VCaP (cell line): ENCODE data around the gene TENM4.

Experiments used
- H3K27ac ChIP-seq: fragments of 450-650 bp; 2 replicates; pipeline ENCODE4 v1.5.1; 2017
- TF ChIP-seq, protein P1 (sequence below): fragments of 450-650 bp; conservative IDR thresholded peaks from 2 replicates; pipeline ENCODE4 v1.5.1; 2017; ENCODE audit warnings: mild to moderate bottlenecking, moderate library complexity

Gene TENM4

DNA sequence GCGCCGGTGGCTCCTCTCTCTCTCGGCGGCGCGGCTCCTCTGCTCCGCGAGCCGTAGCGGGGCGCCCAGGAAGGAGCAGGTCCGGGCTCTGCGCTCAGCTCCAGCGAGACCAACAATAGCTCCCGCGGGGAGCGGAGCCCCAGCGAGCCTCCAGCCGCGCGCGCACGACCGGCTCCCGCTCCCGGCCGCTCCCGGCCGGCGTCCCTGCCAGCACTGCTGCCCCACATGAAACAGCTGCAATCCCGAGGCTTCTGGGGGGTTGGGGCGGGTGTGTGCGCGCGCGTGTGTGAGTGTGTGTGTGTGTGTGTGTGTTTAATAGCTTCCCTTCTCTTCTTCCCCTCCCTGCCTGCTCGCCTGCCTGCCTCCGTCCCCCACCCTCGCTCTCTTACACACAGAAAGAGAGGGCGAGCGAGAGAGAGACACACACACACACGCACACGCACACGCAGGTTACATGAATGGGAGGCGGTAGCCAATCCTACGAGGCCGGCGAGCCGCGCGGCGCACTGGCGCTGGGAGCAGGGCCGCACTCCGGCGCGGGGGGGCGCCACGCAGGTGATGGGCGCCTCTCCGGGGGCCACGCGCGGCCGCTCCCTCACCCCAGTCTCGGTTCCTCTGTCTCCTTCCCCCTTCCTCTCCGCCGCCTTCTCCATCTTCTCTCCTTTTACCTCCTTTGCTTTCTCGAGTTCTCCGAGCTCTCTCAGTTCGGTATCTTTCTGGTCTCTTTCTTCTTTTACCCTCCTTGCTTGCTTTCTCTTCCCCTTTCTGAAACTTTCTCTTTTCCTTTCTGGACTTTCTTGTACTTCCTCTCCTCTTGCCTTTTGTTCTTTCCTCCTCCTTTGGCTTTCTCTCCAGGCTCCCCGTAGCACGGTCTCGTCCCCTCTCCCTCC, at the start of gene TENM4:
Gene TENM4 (minus strand): TSS at position 460 of the 890 bp plus-strand sequence. CDS start 371,086 bp downstream, outside the sequence.
- TF ChIP-seq, protein P1, sequence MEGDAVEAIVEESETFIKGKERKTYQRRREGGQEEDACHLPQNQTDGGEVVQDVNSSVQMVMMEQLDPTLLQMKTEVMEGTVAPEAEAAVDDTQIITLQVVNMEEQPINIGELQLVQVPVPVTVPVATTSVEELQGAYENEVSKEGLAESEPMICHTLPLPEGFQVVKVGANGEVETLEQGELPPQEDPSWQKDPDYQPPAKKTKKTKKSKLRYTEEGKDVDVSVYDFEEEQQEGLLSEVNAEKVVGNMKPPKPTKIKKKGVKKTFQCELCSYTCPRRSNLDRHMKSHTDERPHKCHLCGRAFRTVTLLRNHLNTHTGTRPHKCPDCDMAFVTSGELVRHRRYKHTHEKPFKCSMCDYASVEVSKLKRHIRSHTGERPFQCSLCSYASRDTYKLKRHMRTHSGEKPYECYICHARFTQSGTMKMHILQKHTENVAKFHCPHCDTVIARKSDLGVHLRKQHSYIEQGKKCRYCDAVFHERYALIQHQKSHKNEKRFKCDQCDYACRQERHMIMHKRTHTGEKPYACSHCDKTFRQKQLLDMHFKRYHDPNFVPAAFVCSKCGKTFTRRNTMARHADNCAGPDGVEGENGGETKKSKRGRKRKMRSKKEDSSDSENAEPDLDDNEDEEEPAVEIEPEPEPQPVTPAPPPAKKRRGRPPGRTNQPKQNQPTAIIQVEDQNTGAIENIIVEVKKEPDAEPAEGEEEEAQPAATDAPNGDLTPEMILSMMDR: peak; percentile 74
- H3K27ac ChIP-seq: no peak within 1 kb of the TSS

DNA sequence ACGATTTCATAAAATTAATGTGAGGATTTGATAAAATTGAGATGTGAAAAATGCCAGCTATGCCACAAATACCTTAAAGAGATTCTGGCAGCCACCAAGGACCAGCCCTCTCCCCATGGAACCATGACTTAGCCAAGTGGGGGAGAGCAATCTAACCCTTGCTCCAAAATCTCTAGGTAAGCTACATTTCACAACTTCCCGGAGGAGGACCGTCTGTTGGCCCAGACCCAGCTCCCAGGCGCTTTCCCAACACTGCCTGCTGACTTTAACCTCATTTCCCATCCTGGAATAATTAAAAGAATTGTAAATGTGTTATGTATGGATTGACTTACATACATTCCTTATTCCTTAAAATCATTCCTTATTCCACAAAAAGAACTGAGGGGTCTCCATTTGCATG, 47.5 kb upstream of the TENM4 start:
- no peak overlapping the region for H3K27ac ChIP-seq
- TF ChIP-seq, protein P1: no peak

DNA sequence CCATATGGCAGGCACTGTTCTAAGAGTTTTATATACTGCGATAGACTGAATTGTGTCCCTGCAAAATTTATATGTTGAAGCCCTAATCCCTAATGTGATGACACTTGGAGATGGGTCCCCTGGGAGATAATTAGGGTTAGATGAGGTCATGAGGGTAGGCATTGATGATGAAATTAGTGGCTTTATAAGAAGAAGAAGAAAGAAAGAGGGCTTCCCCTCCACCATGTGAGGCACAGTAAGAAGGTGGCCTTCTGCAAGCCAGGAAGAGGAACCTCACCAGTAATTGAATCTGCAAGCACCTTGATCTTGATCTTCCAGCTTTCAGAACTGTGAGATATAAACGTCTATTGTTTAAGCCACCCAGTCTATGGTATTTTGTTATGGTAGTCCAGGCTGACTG, 46.6 kb upstream of the TENM4 start:
- no peak overlapping the region for H3K27ac ChIP-seq
- TF ChIP-seq, protein P1: no peak

DNA sequence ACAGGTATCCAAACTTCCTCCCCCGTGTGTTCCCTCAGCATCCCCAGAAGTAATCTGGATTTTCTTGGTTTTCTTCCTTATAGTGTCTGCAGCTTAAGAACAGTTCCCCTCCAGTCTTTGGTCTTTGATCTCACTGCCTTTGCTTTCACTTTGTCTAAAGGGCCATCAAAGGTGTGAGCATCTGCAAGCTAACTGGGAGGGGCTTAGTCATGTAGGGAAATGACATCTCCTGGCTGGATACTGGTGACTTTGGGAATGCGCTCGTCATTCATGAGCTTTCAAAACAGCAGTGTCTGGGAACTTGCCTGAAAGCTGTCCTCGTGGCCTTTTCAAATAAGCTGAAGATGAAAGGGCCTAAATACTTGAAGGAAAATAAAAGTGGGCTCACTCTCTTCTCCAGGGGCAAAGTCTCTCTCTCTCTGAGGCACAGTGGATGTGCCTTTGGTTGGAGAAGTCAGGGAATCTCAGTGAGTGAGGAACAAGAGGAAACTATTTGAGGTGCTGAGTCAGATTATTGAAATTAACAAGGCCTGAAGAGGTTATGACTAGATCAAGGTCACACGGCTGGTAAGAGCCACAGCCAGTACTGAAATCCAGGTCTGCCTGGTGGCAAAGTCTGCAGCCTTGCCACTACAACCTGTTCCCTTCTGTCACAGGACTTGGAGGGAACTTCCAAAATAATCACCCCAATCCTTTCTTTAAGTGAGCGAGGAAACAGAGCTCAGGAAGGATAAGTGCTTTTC, 45.6 kb upstream of the TENM4 start:
- no peak overlapping the region for H3K27ac ChIP-seq
- TF ChIP-seq, protein P1: no peak

DNA sequence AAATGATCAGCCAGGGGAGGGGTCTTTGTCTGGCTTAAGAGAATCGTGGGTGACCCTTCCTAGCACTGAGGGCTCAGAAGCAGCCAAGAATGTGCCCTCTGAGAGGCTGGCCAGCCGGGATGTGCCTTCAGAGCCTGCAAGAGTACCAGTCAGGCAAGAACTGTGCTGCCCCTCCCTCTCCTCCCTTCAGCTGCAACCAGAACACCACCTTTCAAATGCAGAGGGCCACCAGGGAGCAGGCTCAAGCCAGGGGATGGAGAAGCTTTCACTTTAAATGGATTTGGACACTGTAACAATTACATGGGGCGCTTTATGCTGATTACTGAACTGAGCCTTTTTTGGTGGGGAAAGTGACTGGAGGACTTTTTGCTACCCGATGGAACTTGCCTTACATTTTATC, 44.9 kb upstream of the TENM4 start:
- TF ChIP-seq, protein P1: no peak
- no peak overlapping the region for H3K27ac ChIP-seq

DNA sequence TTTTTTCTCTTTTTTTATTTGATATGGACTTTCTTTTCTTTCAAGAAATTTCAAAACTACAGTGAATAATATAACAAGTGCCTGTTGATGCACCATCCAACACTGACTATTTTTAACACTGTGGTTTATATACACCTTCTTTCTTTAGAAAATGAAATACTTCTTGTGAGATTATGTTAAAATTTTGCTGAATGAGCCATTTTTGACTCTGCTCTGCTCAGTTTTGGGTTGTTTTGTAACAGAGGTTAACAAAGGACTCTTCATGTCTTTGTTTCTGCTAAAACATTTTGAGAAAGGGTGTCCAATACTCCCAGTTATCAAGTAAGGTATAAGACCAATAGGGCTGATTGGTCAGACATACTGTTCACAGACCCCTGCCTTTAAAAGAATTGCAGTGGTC, 44.0 kb upstream of the TENM4 start:
- TF ChIP-seq, protein P1: no peak
- H3K27ac ChIP-seq: no peak overlapping the region

DNA sequence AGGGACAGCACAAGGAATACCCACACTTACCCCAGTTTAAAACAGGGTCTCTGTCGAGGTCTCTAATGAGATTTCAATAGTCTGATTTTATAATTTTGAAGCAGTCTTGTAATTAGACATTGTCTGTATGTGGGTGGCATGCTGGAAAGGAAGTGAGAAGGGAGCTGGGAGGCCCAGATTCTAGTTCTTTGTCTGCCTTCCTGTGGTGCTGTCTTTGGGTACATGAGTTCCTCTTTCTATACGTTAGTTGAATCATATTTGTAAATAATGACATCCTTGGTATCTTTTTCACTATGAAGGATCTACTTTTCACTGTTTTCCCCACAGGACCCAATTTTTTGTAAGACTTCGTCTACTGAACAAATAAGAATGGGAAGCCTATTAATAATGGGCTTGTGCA, 42.0 kb upstream of the TENM4 start:
- no peak overlapping the region for H3K27ac ChIP-seq
- TF ChIP-seq, protein P1: no peak
